Body of pancreas (tissue), 4 donors: ENCODE data around the gene TIA1.

Source experiments
- CTCF ChIP-seq, 7 experiments: fragments of 450-650 bp in 4 of 7; fragments of 200-600 bp in 3 of 7; sonication (generic) in 3 of 7; IDR thresholded peaks; one replicate each; pipeline ENCODE4 v1.5.1; 2016 to 2019; ENCODE audit warnings: antibody characterized with exemption in 7 of 7
- POLR2A ChIP-seq, 3 donors: fragments of 450-650 bp; IDR thresholded peaks; one replicate each; pipeline ENCODE4 v1.6.1; 2016; ENCODE audit warnings: antibody characterized with exemption in 3 of 3, mild to moderate bottlenecking in 2 of 3

GRCh38 chr2:70211595-70211994, 36.8 kb downstream of the TIA1 start:
- TF ChIP-seq POLR2A (IDR thresholded peaks at IDR 0.05) (no peak), CTCF (IDR thresholded peaks at IDR 0.05) (no peak)
